ENCODE data around the gene ETS1.

The ETS1 gene

DNA sequence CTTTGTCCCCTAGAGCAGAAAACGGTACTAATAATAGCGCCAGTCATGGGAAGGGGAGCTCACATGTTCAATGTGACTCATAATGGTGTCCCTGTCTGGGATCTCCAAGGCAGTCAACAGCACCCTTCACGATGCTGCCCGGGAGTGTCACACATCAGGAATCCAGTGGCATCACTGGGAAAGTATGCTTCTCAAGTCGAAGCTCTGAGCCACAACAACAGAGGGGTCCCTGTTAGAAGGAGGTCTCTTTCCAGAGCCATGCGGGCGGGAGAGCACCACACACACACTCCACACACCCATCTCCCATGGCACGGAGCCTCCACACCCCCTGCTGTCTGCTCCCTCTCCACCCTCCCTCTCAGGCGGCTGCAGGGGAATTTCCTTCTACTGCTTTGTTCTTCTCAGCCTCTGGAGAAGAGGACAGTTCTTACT lies 119.7 kb downstream of the ETS1 start:
- no peak for TF ChIP-seq JUND (IDR thresholded peaks at IDR 0.05; ENCODE audit: low read depth)
- in situ Hi-C loops (cut with HindIII; ENCODE audit: low pct_unique_long_range_greater_than_20kb, low sequenced_read_pairs), result no loop called here
- no peak for DNase-seq (ENCODE audit: low read depth in 1 of 2, low spot score in 1 of 2)

DNA sequence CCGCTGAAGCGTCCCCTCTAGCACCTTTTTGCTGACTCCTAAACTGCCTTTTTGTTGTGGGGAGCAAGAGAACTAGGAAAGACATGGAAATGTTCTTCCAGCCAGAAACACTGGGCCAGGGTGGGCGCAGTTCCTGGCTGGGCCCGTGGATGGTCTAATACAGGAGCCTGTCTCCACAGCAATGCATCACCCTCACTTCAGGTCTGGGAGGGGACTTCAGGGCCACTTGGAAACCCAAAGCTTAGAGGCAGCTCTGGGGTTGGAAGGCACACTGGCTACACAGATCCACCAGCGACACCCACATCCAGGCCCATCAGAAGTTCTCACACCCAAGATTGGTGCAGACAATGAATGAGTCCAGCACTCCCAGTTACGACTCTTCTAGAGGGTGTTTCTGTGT lies 120.3 kb downstream of the ETS1 start:
- DNase-seq (ENCODE audit: low read depth in 1 of 2, low spot score in 1 of 2), result no peak
- TF ChIP-seq JUND (IDR thresholded peaks at IDR 0.05; ENCODE audit: low read depth), result no peak
- in situ Hi-C loops (cut with HindIII; ENCODE audit: low pct_unique_long_range_greater_than_20kb, low sequenced_read_pairs), result no loop called here

DNA sequence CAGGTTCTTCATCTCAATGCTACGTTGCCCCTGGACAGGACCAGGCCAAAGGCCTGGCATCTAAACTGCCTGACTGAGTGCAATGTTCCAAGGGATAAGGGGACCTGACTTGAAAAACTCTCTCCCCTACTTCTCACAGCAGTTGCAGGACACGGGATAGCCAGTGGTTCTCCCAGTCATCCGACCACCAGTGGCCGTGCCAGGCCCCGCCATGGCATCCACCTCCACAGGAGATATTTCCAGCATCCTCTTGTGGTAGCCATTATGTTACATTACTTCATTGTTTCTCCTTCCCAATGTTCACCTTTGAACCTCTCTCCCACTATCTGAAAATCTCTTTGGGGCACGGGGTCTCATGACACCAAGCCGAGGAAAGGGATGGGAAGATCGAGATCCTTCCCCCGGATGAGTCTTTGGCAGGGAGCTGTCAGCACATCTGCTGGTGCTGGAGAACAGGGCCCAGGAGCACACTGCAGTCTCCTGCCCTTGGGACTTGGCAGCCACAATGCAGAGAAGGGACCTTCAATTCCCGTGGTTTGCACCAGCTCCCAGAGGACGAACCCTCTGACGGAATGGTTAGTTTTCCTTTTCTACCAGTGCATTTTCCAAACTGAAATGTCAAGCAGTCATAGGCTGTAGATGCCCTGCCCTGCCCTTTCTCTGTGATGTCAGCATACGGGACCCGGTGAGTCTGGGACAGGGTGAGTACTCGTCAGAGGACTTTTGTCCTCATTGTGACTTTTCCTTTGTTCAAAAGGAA lies 121.2 kb downstream of the ETS1 start:
- no peak for DNase-seq (ENCODE audit: low read depth in 1 of 2, low spot score in 1 of 2)
- no peak for TF ChIP-seq JUND (IDR thresholded peaks at IDR 0.05; ENCODE audit: low read depth)
- in situ Hi-C loops (cut with HindIII; ENCODE audit: low pct_unique_long_range_greater_than_20kb, low sequenced_read_pairs), result no loop called here

DNA sequence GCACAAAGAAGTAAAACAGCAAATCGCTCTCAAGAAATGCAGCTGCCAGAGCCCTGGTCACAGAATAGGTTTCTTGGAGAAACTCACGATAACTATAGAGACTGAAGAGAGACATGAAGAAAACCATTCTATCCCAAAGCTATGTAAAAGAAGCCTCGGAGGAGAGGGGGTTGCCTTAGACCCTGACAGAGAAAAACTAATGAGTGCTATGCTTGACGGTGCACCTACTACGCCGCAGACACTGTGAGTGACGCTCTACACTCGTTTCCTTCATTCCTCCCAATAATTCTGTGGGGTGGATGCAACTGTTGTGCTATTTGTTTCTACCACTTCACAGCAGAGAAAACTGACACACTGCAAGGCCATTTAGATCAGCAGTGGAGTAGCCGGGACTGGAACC lies 121.8 kb downstream of the ETS1 start:
- in situ Hi-C loops (cut with HindIII; ENCODE audit: low pct_unique_long_range_greater_than_20kb, low sequenced_read_pairs), result no loop called here
- no peak for DNase-seq (ENCODE audit: low read depth in 1 of 2, low spot score in 1 of 2)
- no peak for TF ChIP-seq JUND (IDR thresholded peaks at IDR 0.05; ENCODE audit: low read depth)

- in situ Hi-C loops (cut with HindIII; ENCODE audit: low pct_unique_long_range_greater_than_20kb, low sequenced_read_pairs), result no loop called here
- no peak for DNase-seq (ENCODE audit: low read depth in 1 of 2, low spot score in 1 of 2)
- no peak for TF ChIP-seq JUND (IDR thresholded peaks at IDR 0.05; ENCODE audit: low read depth)
These were observed 122.4 kb downstream of the ETS1 start for GRCh38 chr11:128464878-128465450.

DNA sequence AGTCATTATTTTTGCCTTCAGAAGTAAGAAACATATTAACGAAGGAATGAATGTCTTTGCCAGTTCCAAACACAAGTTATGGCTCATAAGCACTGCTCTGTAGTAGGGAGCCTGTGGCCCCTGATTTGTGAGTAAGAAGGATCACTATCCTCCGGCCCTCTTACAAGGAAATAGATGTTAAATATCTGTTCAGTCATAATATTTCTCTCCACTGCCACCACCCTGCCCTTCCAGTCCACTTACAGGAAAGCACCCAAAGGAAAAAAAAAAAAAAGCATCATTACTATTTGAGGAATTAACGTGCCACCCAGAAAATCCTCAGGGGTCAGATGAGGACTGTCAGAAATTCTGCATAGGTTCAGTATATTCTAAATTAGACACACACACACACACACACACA lies 123.4 kb downstream of the ETS1 start:
- no peak for DNase-seq (ENCODE audit: low read depth in 1 of 2, low spot score in 1 of 2)
- in situ Hi-C loops (cut with HindIII; ENCODE audit: low pct_unique_long_range_greater_than_20kb, low sequenced_read_pairs), result no loop called here
- no peak for TF ChIP-seq JUND (IDR thresholded peaks at IDR 0.05; ENCODE audit: low read depth)

GRCh38 chr11:128463371-128463829 lies 124.0 kb downstream of the ETS1 start:
- no peak for DNase-seq (ENCODE audit: low read depth in 1 of 2, low spot score in 1 of 2)
- no peak for TF ChIP-seq JUND (IDR thresholded peaks at IDR 0.05; ENCODE audit: low read depth)

GRCh38 chr11:128462922-128463321 lies 124.4 kb downstream of the ETS1 start:
- TF ChIP-seq JUND (IDR thresholded peaks at IDR 0.05; ENCODE audit: low read depth), result no peak
- DNase-seq (ENCODE audit: low read depth in 1 of 2, low spot score in 1 of 2), result no peak
- in situ Hi-C loops (cut with HindIII; ENCODE audit: low pct_unique_long_range_greater_than_20kb, low sequenced_read_pairs), result no loop called here

More at GRCh38 chr11:128463371-128463829, 124.0 kb downstream of the ETS1 start:
- in situ Hi-C loops (cut with HindIII; ENCODE audit: low pct_unique_long_range_greater_than_20kb, low sequenced_read_pairs), result no loop called here

GRCh38 chr11:128462189-128462588 lies 125.2 kb downstream of the ETS1 start:
- TF ChIP-seq JUND (IDR thresholded peaks at IDR 0.05; ENCODE audit: low read depth), result no peak
- in situ Hi-C loops (cut with HindIII; ENCODE audit: low pct_unique_long_range_greater_than_20kb, low sequenced_read_pairs), result no loop called here
- no peak for DNase-seq (ENCODE audit: low read depth in 1 of 2, low spot score in 1 of 2)

DNA sequence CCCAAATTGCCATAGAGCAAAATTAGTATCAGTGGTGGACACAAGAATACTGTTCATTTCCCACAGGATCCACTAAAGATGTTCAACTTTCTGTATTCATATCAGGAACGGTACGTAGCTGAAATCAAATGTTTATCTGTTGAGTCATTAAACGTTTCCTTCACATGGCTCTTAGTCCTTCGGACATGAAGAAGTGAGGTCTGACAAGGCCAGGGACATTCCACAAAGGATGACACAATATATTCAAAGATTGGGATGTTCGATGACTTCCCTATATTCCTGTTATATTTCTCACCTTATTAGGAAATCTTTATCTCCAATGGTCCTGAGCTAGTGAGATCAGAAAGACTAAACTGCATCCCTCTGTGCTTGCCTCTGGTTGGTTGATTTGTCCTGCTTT lies 129.0 kb downstream of the ETS1 start:
- no peak for TF ChIP-seq JUND (IDR thresholded peaks at IDR 0.05; ENCODE audit: low read depth)
- in situ Hi-C loops (cut with HindIII; ENCODE audit: low pct_unique_long_range_greater_than_20kb, low sequenced_read_pairs), result no loop called here
- no peak for DNase-seq (ENCODE audit: low read depth in 1 of 2, low spot score in 1 of 2)

DNA sequence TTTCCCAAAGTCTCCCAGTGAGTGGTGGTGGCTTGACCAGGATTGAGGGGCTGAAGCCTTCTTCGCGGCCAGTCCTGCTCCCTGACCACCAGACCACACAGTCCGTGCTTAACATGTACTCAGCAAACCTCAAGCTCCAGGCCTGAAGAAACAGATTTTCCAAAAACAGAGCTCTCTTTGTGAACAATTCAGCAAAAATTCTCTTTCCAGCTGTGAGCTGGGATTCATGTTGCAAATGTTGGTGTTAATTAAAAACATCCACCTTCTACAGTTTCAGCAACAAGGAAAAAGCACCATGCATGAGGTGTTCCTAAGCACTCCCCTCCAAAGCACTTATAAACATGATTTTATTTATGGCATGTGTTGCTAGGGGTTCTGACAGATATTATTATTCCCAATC lies 129.5 kb downstream of the ETS1 start:
- in situ Hi-C loops (cut with HindIII; ENCODE audit: low pct_unique_long_range_greater_than_20kb, low sequenced_read_pairs), result no loop called here
- DNase-seq (ENCODE audit: low read depth in 1 of 2, low spot score in 1 of 2), result no peak
- no peak for TF ChIP-seq JUND (IDR thresholded peaks at IDR 0.05; ENCODE audit: low read depth)

- no peak for DNase-seq (ENCODE audit: low read depth in 1 of 2, low spot score in 1 of 2)
- TF ChIP-seq JUND (IDR thresholded peaks at IDR 0.05; ENCODE audit: low read depth), result no peak
- in situ Hi-C loops (cut with HindIII; ENCODE audit: low pct_unique_long_range_greater_than_20kb, low sequenced_read_pairs), result no loop called here
These were observed 130.6 kb downstream of the ETS1 start for GRCh38 chr11:128456566-128457268.

DNA sequence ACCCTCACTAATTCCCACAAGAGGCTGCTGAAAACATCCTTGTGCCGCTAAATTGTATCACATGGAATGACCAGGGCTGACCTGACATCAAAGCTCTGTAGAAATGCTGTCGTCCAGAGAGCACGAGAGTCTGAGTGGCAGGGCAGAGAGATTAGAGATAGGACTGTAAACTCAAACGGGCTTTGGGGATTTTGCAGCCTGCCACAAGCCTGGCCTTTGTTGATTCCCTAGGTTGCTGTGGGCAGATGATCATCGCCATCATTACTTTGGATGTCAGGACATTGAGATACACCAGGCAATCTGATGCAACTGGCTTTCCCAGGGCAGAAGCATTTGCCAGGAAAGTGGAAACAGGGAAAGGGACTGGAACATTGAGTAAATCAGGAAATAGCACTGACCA lies 131.6 kb downstream of the ETS1 start:
- DNase-seq (ENCODE audit: low read depth in 1 of 2, low spot score in 1 of 2), result no peak
- in situ Hi-C loops (cut with HindIII; ENCODE audit: low pct_unique_long_range_greater_than_20kb, low sequenced_read_pairs), result no loop called here
- no peak for TF ChIP-seq JUND (IDR thresholded peaks at IDR 0.05; ENCODE audit: low read depth)
